Fibroblast of lung (primary cell): ENCODE results near the gene GJA5. TPM values are rescaled to one million over a fixed set of nuclear protein-coding genes. Genes with fewer than 3 reads are reported as not detected.

Experiments used
- DNase-seq, 2 donors: peaks; one replicate each; pipeline versions ENCODE4 v3.0.0 to v3.0.0-alpha.2; 2010; ENCODE audit warnings: low read depth in 2 of 2
- H2AFZ ChIP-seq: 2 replicates; pipeline ENCODE4 v1.5.1; 2012; ENCODE audit warnings: low read length, control low read depth, inconsistent platforms
- H3K27ac ChIP-seq: 2 replicates; pipeline ENCODE4 v1.5.1; 2011; ENCODE audit warnings: low read length, control low read depth; ENCODE audit not compliant: insufficient read depth
- H3K27me3 ChIP-seq: 2 replicates; pipeline ENCODE4 v1.5.1; 2011; ENCODE audit warnings: mild to moderate bottlenecking, low read length; ENCODE audit not compliant: control insufficient read depth, insufficient read depth
- H3K36me3 ChIP-seq: 2 replicates; pipeline ENCODE4 v1.5.1; 2011; ENCODE audit warnings: low read length; ENCODE audit not compliant: control insufficient read depth, insufficient read depth
- H3K4me1 ChIP-seq: 2 replicates; pipeline ENCODE4 v1.5.1; 2011; ENCODE audit warnings: low read length; ENCODE audit not compliant: control insufficient read depth, insufficient read depth; ENCODE audit errors: extremely low read depth
- H3K4me2 ChIP-seq: 2 replicates; pipeline ENCODE4 v1.5.1; 2011; ENCODE audit warnings: low read length, control low read depth; ENCODE audit not compliant: insufficient read depth; ENCODE audit errors: extremely low read depth
- H3K4me3 ChIP-seq, 4 experiments: fragments of 200-600 bp in 1 of 4; sonication (generic) in 1 of 4; replicated peaks in 1 of 4; 2 replicates each; pipeline ENCODE4 v1.5.1; 2011 to 2016; ENCODE audit warnings: low read length in 4 of 4, low read depth in 3 of 4, mild to moderate bottlenecking in 3 of 4, control low read depth in 2 of 4, inconsistent platforms in 1 of 4, mixed read lengths in 1 of 4; ENCODE audit not compliant: insufficient read depth in 1 of 4; ENCODE audit errors: control extremely low read depth in 1 of 4
- H3K79me2 ChIP-seq: 2 replicates; pipeline ENCODE4 v1.5.1; 2012; ENCODE audit warnings: mild to moderate bottlenecking, low read length, inconsistent platforms; ENCODE audit not compliant: control insufficient read depth, insufficient read depth
- H3K9ac ChIP-seq: 2 replicates; pipeline ENCODE4 v1.5.1; 2011; ENCODE audit warnings: mild to moderate bottlenecking, low read length, control low read depth; ENCODE audit not compliant: insufficient read depth
- H3K9me3 ChIP-seq: 2 replicates; pipeline ENCODE4 v1.5.1; 2012; ENCODE audit warnings: low read depth, low read length; ENCODE audit not compliant: control insufficient read depth, insufficient read depth
- H4K20me1 ChIP-seq: 2 replicates; pipeline ENCODE4 v1.5.1; 2011; ENCODE audit warnings: low read length; ENCODE audit not compliant: control insufficient read depth, insufficient read depth; ENCODE audit errors: extremely low read depth
- CTCF ChIP-seq, 2 donors: IDR thresholded peaks in 1 of 2; conservative IDR thresholded peaks in 1 of 2; 1 replicate in 1 of 2; 2 replicates in 1 of 2; pipeline ENCODE4 v1.5.1; 2011 to 2012; ENCODE audit warnings: low read length in 2 of 2, control low read depth in 1 of 2, inconsistent platforms in 1 of 2, low read depth in 1 of 2, mild to moderate bottlenecking in 1 of 2
- EZH2 ChIP-seq: IDR thresholded peaks from 2 replicates; pipeline ENCODE4 v1.5.1; 2012; ENCODE audit warnings: low read length, control low read depth, mild to moderate bottlenecking; ENCODE audit errors: missing control alignments
- polyA plus RNA-seq, 2 donors: library from polyadenylated mRNA; depleted of rRNA in 1 of 2; stranded (reverse) in 1 of 2; unstranded in 1 of 2; fragments of >200 nt; gene quantifications; 2 replicates each; pipeline ENCODE4 v1.2.1, GENCODE V29; 2011 to 2012; ENCODE audit warnings: missing spikeins in 1 of 2
- total RNA-seq: library from RNA; depleted of rRNA; stranded (reverse); fragments of >200 nt; gene quantifications from 2 replicates; pipeline ENCODE4 v1.2.1, GENCODE V29; 2014

The GJA5 gene
- total and polyA plus RNA-seq, 2 donors (not counting 1 experiment from before 2014, with no cell fraction given), result 0.14 TPM; not detected in 1

GRCh38 chr1:147721716-147722115, 38.7 kb downstream of the GJA5 start:
- Histone ChIP-seq H3K4me1 (no peaks in the 10 kb centered on the region), H3K4me3 (no peak overlapping the region), H4K20me1 (no peaks in the 10 kb centered on the region), H2AFZ (no peak overlapping the region), H3K27ac (no peak overlapping the region), H3K9ac (no peak overlapping the region), H3K4me2 (no peak overlapping the region), H3K36me3 (no peaks in the 10 kb centered on the region), H3K27me3 (no peaks in the 10 kb centered on the region), H3K9me3 (no peaks in the 10 kb centered on the region), H3K79me2 (no peaks in the 10 kb centered on the region)
- TF ChIP-seq CTCF (conservative IDR thresholded peaks at IDR 0.05 in 1 of 2, IDR thresholded peaks at IDR 0.05 in 1 of 2; ENCODE audit: low read depth in 1 of 2, low read length in 2 of 2) (no peak), EZH2 (no peak)
- no peak for DNase-seq

GRCh38 chr1:147720557-147720956, 39.8 kb downstream of the GJA5 start:
- Histone ChIP-seq H2AFZ (no peak overlapping the region), H3K4me3 (no peak overlapping the region), H3K27ac (no peak overlapping the region), H3K9ac (no peak overlapping the region), H4K20me1 (no peaks in the 10 kb centered on the region), H3K79me2 (no peaks in the 10 kb centered on the region), H3K27me3 (no peaks in the 10 kb centered on the region), H3K36me3 (no peaks in the 10 kb centered on the region), H3K4me2 (no peak overlapping the region), H3K4me1 (no peaks in the 10 kb centered on the region), H3K9me3 (no peaks in the 10 kb centered on the region)
- TF ChIP-seq CTCF (conservative IDR thresholded peaks at IDR 0.05 in 1 of 2, IDR thresholded peaks at IDR 0.05 in 1 of 2; ENCODE audit: low read depth in 1 of 2, low read length in 2 of 2), result no peak
- no peak for TF ChIP-seq EZH2
- no peak for DNase-seq

GRCh38 chr1:147719711-147720225, 40.6 kb downstream of the GJA5 start:
- Histone ChIP-seq H3K36me3 (no peaks in the 10 kb centered on the region), H3K79me2 (no peaks in the 10 kb centered on the region), H2AFZ (no peak overlapping the region), H3K9me3 (no peaks in the 10 kb centered on the region), H3K4me2 (no peak overlapping the region), H3K27ac (no peak overlapping the region), H3K4me1 (no peaks in the 10 kb centered on the region), H3K9ac (no peak overlapping the region), H4K20me1 (no peaks in the 10 kb centered on the region), H3K4me3 (no peak overlapping the region), H3K27me3 (no peaks in the 10 kb centered on the region)
- no peak for DNase-seq
- TF ChIP-seq CTCF (conservative IDR thresholded peaks at IDR 0.05 in 1 of 2, IDR thresholded peaks at IDR 0.05 in 1 of 2; ENCODE audit: low read depth in 1 of 2, low read length in 2 of 2) (no peak), EZH2 (no peak)
